K562 (cell line): Measurements from ENCODE around the gene LPCAT3. TPM values are rescaled to one million over a fixed set of nuclear protein-coding genes. Genes with fewer than 3 reads are reported as not detected.

ENCODE experiments used
- ARHGAP35 ChIP-seq: fragments of 450-650 bp; IDR thresholded peaks from 2 replicates; pipeline ENCODE4 v1.6.1; 2018; ENCODE audit not compliant: partially characterized antibody
- BACH1 ChIP-seq: fragments of 200-800 bp; sonication (Bioruptor generic); IDR thresholded peaks from 2 replicates; pipeline ENCODE4 v1.6.1; 2016; ENCODE audit warnings: missing genetic modification characterization, missing compliant biosample characterization
- BMI1 ChIP-seq: fragments of 150-350 bp; IDR thresholded peaks from 2 replicates; pipeline ENCODE4 v1.6.1; 2014; ENCODE audit warnings: low read length
- CSDE1 ChIP-seq, 2 experiments: fragments of 450-650 bp; IDR thresholded peaks; 2 replicates each; pipeline ENCODE4 v1.6.1; 2016; ENCODE audit warnings: mild to moderate bottlenecking in 1 of 2
- DDX20 ChIP-seq: fragments of 450-650 bp; IDR thresholded peaks from 2 replicates; pipeline ENCODE4 v1.6.1; 2016; ENCODE audit warnings: missing genetic modification characterization, low read depth, mild to moderate bottlenecking, missing compliant biosample characterization, moderate library complexity
- GTF3C2 ChIP-seq: IDR thresholded peaks from 3 replicates; pipeline ENCODE4 v1.6.1; 2011; ENCODE audit warnings: borderline replicate concordance, mild to moderate bottlenecking, moderate library complexity; ENCODE audit not compliant: insufficient read length; ENCODE audit errors: extremely low read depth
- IRF9 ChIP-seq: fragments of 450-650 bp; IDR thresholded peaks from 2 replicates; pipeline ENCODE4 v1.6.1; 2016; ENCODE audit warnings: missing biosample characterization, missing genetic modification characterization
- KAT2B ChIP-seq: IDR thresholded peaks from one replicate; pipeline ENCODE4 v1.6.1; 2012; ENCODE audit warnings: low read depth, mild to moderate bottlenecking, control low read depth, inconsistent platforms, low read length, moderate library complexity
- KDM1A ChIP-seq, 2 experiments: fragments of 450-650 bp; IDR thresholded peaks; 2 replicates each; pipeline ENCODE4 v1.6.1; 2016; ENCODE audit warnings: mild to moderate bottlenecking in 2 of 2
- KLF1 ChIP-seq: fragments of 450-650 bp; IDR thresholded peaks from 2 replicates; pipeline ENCODE4 v1.6.1; 2016; ENCODE audit warnings: missing genetic modification characterization, missing compliant biosample characterization
- MBD1 ChIP-seq: fragments of 250-450 bp; sonication (Bioruptor Pico); IDR thresholded peaks from 2 replicates; pipeline ENCODE4 v1.8.0; 2022; ENCODE audit warnings: inconsistent platforms
- MITF ChIP-seq: IDR thresholded peaks from 2 replicates; pipeline ENCODE4 v1.6.1; 2014; ENCODE audit warnings: antibody characterized with exemption
- POLR3G ChIP-seq: IDR thresholded peaks from 2 replicates; pipeline ENCODE4 v1.6.1; 2011; ENCODE audit not compliant: insufficient read length, insufficient replicate concordance; ENCODE audit errors: extremely low read depth
- SRSF9 ChIP-seq: fragments of 200-400 bp; formaldehyde crosslinking; IDR thresholded peaks from 2 replicates; pipeline ENCODE4 v1.6.1; 2017; ENCODE audit warnings: low read depth, low read length, borderline replicate concordance
- TEAD1 ChIP-seq, 2 experiments: fragments of 450-650 bp in 1 of 2; sonication (generic) in 1 of 2; formaldehyde crosslinking; IDR thresholded peaks; 2 replicates each; pipeline versions ENCODE4 v1.4.0 to v1.8.0; 2020 to 2022; ENCODE audit warnings: mild to moderate bottlenecking in 2 of 2, missing genetic modification reagents in 1 of 2
- TEAD2 ChIP-seq: fragments of 450-650 bp; IDR thresholded peaks from 2 replicates; pipeline ENCODE4 v1.6.1; 2016; ENCODE audit warnings: missing genetic modification characterization, control low read depth, missing compliant biosample characterization
- WHSC1 ChIP-seq: IDR thresholded peaks from one replicate; pipeline ENCODE4 v1.6.1; 2012; ENCODE audit warnings: low read length, control low read depth, inconsistent platforms
- ZNF197 ChIP-seq: fragments of 200-800 bp; sonication (Bioruptor generic); IDR thresholded peaks from 2 replicates; pipeline ENCODE4 v1.6.1; 2016; ENCODE audit warnings: low read depth, missing genetic modification characterization, missing compliant biosample characterization
- ZNF507 ChIP-seq: conservative IDR thresholded peaks from 2 replicates; pipeline ENCODE4 v1.6.1; 2017; ENCODE audit warnings: missing genetic modification characterization, missing compliant biosample characterization
- ZNF583 ChIP-seq: fragments of 250-450 bp; sonication (Bioruptor Pico); IDR thresholded peaks from 2 replicates; pipeline ENCODE4 v1.4.0; 2020
- ZNF668 ChIP-seq: fragments of 250-450 bp; sonication (Bioruptor Pico); IDR thresholded peaks from 2 replicates; pipeline ENCODE4 v1.8.0; 2022; ENCODE audit warnings: mild to moderate bottlenecking, inconsistent platforms
- ZNF778 ChIP-seq: fragments of 450-650 bp; formaldehyde crosslinking; IDR thresholded peaks from 2 replicates; pipeline ENCODE4 v1.4.0; 2020; ENCODE audit warnings: mild to moderate bottlenecking, moderate library complexity
- ZSCAN29 ChIP-seq: fragments of 450-650 bp; IDR thresholded peaks from 2 replicates; pipeline ENCODE4 v1.6.1; 2017
- polyA plus RNA-seq, 8 experiments: library from polyadenylated mRNA; depleted of rRNA in 4 of 8; stranded (reverse) in 5 of 8; unstranded in 3 of 8; fragments of >200 nt; fragmentation: Nextera tagmentation in 2 of 8; fragmentation: Illumina TruSeq in 1 of 8; extraction: Ambion mirVana in 2 of 8; extraction: Trizol in 1 of 8; gene quantifications; 2 replicates each; pipeline versions ENCODE4 v1.2.1 to v1.2.3, GENCODE V29; 2011 to 2014; ENCODE audit warnings: inconsistent platforms in 1 of 8, missing spikeins in 1 of 8
- total RNA-seq, 7 experiments: library from RNA; depleted of rRNA in 6 of 7; stranded (reverse); fragments of >200 nt in 6 of 7; fragmentation: Illumina TruSeq in 2 of 7; extraction: Trizol in 2 of 7; gene quantifications; 2 replicates each; pipeline versions ENCODE4 v1.2.1 to v1.2.3, GENCODE V29; 2011 to 2021; ENCODE audit warnings: low replicate concordance in 1 of 7

Gene LPCAT3
- total and polyA plus RNA-seq, 9 of the 15 experiments (the other 6 are each of a cell fraction or from before 2014, with no cell fraction given), result 4.9 to 52.5 (median 25.3) TPM

GRCh38 chr12:6943722-6944380, 74.4 kb downstream of the LPCAT3 start, which contains the start of the genes C12orf57 and RNU7-1 (continued):
- TF ChIP-seq POLR3G, result no peak
- TF ChIP-seq ZNF583, result no peak
- TF ChIP-seq BACH1 (tag), result no peak
- no peak for TF ChIP-seq MBD1 (CRISPR knock-in tag)
- no peak; the same call in 1 of the 2 replicates for TF ChIP-seq ZNF197 (CRISPR knock-in tag)
- no peak for TF ChIP-seq KLF1 (tag)
- TF ChIP-seq TEAD1 (CRISPR knock-in tag; IDR thresholded peaks at IDR 0.05), result peak in 1 of 2 experiments; percentile 88; a peak in 2 of 4 replicates
- TF ChIP-seq IRF9, result no peak
- no peak for TF ChIP-seq ZNF778 (CRISPR knock-in tag)
- TF ChIP-seq MITF, result 0 out of 2 replicates have a peak, but pooled peaks have one; percentile 20
- TF ChIP-seq WHSC1, result no peak
- TF ChIP-seq ARHGAP35, result peak; percentile 97
- TF ChIP-seq BMI1, result no peak
- TF ChIP-seq TEAD2 (tag), result no peak
- TF ChIP-seq ZNF507 (tag), result no peak
- TF ChIP-seq KAT2B, result no peak
- no peak for TF ChIP-seq SRSF9
- TF ChIP-seq DDX20 (tag), result no peak
- TF ChIP-seq ZNF668, result no peak; the same call in 1 of the 2 replicates
- no peak for TF ChIP-seq ZSCAN29
- TF ChIP-seq KDM1A (IDR thresholded peaks at IDR 0.05), result 0 out of 4 replicates have a peak, but pooled peaks of 1 of the 2 experiments have one; percentile 11
- no peak for TF ChIP-seq GTF3C2
- peak in 1 of 2 experiments; percentile 96; a peak in 2 of 4 replicates for TF ChIP-seq CSDE1 (IDR thresholded peaks at IDR 0.05)
